ENCODE measurements around the gene AADACL3.

The AADACL3 gene

GRCh38 chr1:12771186-12771585 lies 55.3 kb downstream of the AADACL3 start:
- no peak for DNase-seq

GRCh38 chr1:12772520-12772919 lies 56.6 kb downstream of the AADACL3 start:
- DNase-seq = no peak

GRCh38 chr1:12773438-12773837 lies 57.5 kb downstream of the AADACL3 start, which contains the start of gene PRAMEF12:
PRAMEF12 (plus strand) TSS chr1:12773738; CDS start chr1:12774868, 1,130 bp downstream.
- DNase-seq = no peak

- DNase-seq = no peak
Observed at GRCh38 chr1:12774801-12775345, 59.0 kb downstream of the AADACL3 start.

GRCh38 chr1:12775443-12775842 lies 59.5 kb downstream of the AADACL3 start:
- DNase-seq = no peak

- DNase-seq = no peak
Observed at GRCh38 chr1:12776801-12777557, 61.1 kb downstream of the AADACL3 start.

All from CD4-positive, alpha-beta T cell treated with Interleukin-15 for 1 hour (primary cell).